PC-3 (cell line): ENCODE results near the gene ARHGEF26.

Experiments used
- EZH2 ChIP-seq: fragments of 300-600 bp; sonication (generic); IDR thresholded peaks from one replicate; pipeline ENCODE4 v1.6.1; 2017; ENCODE audit warnings: antibody characterized with exemption, mild to moderate bottlenecking, low read length; ENCODE audit not compliant: unreplicated experiment
- EZH2phosphoT487 ChIP-seq: fragments of 300-600 bp; sonication (generic); IDR thresholded peaks from 2 replicates; pipeline ENCODE4 v1.6.1; 2018; ENCODE audit warnings: mild to moderate bottlenecking, antibody characterized with exemption, low read length, borderline replicate concordance
- TF ChIP-seq, protein P1 (sequence below): fragments of 300-600 bp; sonication (generic); conservative IDR thresholded peaks from 2 replicates; pipeline ENCODE4 v1.5.1; 2017; ENCODE audit warnings: antibody characterized with exemption, low read depth, mild to moderate bottlenecking, low read length

DNA sequence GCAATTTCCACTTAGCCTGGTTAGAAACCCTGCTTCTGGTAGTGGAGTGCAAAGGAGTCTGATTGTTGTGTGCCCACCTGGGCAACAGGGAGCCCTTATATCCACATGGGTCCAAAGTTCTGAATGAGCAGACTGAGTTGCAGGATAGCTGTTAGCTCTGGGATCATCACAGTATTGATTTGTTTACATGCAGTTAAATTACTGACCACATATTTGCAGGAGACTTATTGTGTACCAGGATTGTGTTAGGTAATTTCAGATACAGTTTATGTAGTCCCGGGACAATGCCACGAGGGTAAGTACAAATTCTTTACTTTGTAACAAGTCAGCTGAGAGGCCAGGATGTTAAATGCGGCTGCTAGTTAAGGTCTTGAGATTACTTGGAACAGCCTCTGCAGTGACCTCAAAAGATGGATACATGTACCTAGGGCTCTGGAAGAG lies 18.8 kb downstream of the ARHGEF26 start:
- no peak for TF ChIP-seq EZH2
- TF ChIP-seq, protein P1, sequence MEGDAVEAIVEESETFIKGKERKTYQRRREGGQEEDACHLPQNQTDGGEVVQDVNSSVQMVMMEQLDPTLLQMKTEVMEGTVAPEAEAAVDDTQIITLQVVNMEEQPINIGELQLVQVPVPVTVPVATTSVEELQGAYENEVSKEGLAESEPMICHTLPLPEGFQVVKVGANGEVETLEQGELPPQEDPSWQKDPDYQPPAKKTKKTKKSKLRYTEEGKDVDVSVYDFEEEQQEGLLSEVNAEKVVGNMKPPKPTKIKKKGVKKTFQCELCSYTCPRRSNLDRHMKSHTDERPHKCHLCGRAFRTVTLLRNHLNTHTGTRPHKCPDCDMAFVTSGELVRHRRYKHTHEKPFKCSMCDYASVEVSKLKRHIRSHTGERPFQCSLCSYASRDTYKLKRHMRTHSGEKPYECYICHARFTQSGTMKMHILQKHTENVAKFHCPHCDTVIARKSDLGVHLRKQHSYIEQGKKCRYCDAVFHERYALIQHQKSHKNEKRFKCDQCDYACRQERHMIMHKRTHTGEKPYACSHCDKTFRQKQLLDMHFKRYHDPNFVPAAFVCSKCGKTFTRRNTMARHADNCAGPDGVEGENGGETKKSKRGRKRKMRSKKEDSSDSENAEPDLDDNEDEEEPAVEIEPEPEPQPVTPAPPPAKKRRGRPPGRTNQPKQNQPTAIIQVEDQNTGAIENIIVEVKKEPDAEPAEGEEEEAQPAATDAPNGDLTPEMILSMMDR: no peak
- no peak for TF ChIP-seq EZH2phosphoT487
